ENCODE measurements around the gene PLSCR1. TPM values are rescaled to one million over a fixed set of nuclear protein-coding genes. Genes with fewer than 3 reads are reported as not detected.

Gene PLSCR1
- total RNA-seq, 1 experiment from 2014 or later: 52.7 TPM

DNA sequence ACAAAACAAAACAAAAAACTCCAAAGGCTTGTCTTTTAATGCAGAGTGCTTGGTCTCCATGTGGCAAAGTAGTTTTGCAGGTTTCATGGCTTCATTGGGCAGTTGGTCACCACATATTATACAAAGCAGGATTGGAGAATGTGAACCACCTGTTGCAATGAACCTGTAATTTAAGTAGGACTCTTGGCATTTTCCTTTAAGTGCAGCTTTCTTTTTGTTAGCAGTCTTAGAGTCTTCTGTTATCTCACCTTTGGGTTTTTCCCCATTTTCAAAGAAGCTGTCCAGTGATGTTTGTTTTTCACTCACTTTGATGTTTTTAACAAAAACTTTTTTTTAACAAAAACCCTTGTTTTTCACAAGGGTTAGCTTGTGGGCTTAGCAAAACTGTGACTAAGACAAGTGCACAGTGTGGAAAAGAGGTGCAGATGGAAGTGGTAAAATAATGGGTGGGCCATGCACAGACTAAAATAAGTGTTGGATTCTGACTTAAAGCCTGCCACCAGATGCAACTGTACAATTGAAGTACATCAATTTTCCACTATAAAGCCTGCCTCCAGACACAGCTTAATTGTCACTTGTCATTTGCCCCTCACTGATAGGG is 2.9 kb upstream of the PLSCR1 start:
- in situ Hi-C loops (cut with HindIII; ENCODE audit: low pct_unique_long_range_greater_than_20kb, low sequenced_read_pairs): no loop called here
- BruUV-seq (replicated peaks): no TSS peak
- CTCF ChIA-PET: no interaction called here

DNA sequence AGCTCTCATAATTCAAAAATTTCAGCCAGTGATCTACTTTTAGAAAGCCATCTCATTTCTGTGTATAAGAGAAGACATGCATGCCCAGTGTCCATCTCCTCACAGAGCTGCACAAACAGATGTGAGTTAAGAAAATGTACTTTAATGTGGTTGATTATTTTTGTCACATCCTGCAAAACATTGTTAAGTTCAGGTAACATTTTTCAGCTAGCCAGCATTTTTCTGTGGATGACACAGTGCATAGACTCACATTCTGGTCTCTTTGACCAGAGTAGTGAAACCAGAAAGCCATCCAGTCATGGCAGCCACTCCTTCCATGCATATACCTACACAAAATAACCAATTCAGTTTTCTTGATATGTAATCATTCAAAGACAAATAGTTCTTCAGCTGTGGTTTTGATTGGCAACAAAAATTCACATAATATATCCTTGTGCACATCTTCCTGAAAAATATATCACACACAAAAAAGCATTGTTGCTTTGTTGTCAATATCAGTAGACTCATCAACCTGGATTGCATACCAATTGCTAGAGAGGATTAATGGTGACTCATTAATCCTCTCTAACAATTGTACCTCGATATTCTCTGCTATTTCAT is 2.1 kb upstream of the PLSCR1 start:
- in situ Hi-C loops (cut with HindIII; ENCODE audit: low pct_unique_long_range_greater_than_20kb, low sequenced_read_pairs): no loop called here
- TF ChIP-seq TCF7L2 (IDR thresholded peaks at IDR 0.05; ENCODE audit: low read depth, low read length) (no peak), POLR2AphosphoS5 (IDR thresholded peaks at IDR 0.05; ENCODE audit: low read depth, low read length) (no peak), SIN3A (IDR thresholded peaks at IDR 0.05; ENCODE audit: borderline replicate concordance, insufficient read depth, low read depth, low read length) (no peak)
- TF ChIP-seq, protein P1, sequence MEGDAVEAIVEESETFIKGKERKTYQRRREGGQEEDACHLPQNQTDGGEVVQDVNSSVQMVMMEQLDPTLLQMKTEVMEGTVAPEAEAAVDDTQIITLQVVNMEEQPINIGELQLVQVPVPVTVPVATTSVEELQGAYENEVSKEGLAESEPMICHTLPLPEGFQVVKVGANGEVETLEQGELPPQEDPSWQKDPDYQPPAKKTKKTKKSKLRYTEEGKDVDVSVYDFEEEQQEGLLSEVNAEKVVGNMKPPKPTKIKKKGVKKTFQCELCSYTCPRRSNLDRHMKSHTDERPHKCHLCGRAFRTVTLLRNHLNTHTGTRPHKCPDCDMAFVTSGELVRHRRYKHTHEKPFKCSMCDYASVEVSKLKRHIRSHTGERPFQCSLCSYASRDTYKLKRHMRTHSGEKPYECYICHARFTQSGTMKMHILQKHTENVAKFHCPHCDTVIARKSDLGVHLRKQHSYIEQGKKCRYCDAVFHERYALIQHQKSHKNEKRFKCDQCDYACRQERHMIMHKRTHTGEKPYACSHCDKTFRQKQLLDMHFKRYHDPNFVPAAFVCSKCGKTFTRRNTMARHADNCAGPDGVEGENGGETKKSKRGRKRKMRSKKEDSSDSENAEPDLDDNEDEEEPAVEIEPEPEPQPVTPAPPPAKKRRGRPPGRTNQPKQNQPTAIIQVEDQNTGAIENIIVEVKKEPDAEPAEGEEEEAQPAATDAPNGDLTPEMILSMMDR (IDR thresholded peaks at IDR 0.05): no peak
- TF ChIP-seq, protein P2, sequence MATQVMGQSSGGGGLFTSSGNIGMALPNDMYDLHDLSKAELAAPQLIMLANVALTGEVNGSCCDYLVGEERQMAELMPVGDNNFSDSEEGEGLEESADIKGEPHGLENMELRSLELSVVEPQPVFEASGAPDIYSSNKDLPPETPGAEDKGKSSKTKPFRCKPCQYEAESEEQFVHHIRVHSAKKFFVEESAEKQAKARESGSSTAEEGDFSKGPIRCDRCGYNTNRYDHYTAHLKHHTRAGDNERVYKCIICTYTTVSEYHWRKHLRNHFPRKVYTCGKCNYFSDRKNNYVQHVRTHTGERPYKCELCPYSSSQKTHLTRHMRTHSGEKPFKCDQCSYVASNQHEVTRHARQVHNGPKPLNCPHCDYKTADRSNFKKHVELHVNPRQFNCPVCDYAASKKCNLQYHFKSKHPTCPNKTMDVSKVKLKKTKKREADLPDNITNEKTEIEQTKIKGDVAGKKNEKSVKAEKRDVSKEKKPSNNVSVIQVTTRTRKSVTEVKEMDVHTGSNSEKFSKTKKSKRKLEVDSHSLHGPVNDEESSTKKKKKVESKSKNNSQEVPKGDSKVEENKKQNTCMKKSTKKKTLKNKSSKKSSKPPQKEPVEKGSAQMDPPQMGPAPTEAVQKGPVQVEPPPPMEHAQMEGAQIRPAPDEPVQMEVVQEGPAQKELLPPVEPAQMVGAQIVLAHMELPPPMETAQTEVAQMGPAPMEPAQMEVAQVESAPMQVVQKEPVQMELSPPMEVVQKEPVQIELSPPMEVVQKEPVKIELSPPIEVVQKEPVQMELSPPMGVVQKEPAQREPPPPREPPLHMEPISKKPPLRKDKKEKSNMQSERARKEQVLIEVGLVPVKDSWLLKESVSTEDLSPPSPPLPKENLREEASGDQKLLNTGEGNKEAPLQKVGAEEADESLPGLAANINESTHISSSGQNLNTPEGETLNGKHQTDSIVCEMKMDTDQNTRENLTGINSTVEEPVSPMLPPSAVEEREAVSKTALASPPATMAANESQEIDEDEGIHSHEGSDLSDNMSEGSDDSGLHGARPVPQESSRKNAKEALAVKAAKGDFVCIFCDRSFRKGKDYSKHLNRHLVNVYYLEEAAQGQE (IDR thresholded peaks at IDR 0.05; ENCODE audit: insufficient read depth in 1 of 2, low read depth in 2 of 2, low read length in 1 of 2): no peak
- no peak for DNase-seq (ENCODE audit: low read depth, low spot score)
- Histone ChIP-seq H3K27ac (ENCODE audit: low read length) (no peak overlapping the region), H3K4me3 (ENCODE audit: low read depth in 2 of 2, low read length in 2 of 2) (no peak overlapping the region), H3K9me3 (ENCODE audit: control insufficient read depth, insufficient read depth, low read depth, low read length) (no peaks in the 10 kb centered on the region), H3K4me1 (ENCODE audit: control insufficient read depth, insufficient read depth, low read length) (peaks cover 12% of the 10 kb centered on the region), H3K27me3 (ENCODE audit: control insufficient read depth, insufficient read depth, low read length) (no peaks in the 10 kb centered on the region; the same call in 1 of the 2 replicates), H3K36me3 (ENCODE audit: control insufficient read depth, insufficient read depth, low read length) (no peaks in the 10 kb centered on the region)
- ATAC-seq: no peak
- no TSS peak for BruUV-seq (replicated peaks)
- intact Hi-C loops (cut with micrococcal nuclease; ENCODE audit: unreplicated experiment): no loop called here
- ChIA-PET POLR2A (no interaction called here), CTCF (no interaction called here)

More for the DNA sequence above, 2.9 kb upstream of the PLSCR1 start:
- ATAC-seq (no peak), DNase-seq (ENCODE audit: low read depth, low spot score) (no peak)
- no peak overlapping the region for H3K4me3 ChIP-seq (ENCODE audit: low read depth in 2 of 2, low read length in 2 of 2)
- peaks cover 10% of the 10 kb centered on the region for H3K4me1 ChIP-seq (ENCODE audit: control insufficient read depth, insufficient read depth, low read length)
- H3K9me3 ChIP-seq (ENCODE audit: control insufficient read depth, insufficient read depth, low read depth, low read length): no peaks in the 10 kb centered on the region
- intact Hi-C loops (cut with micrococcal nuclease; ENCODE audit: unreplicated experiment): no loop called here
- H3K36me3 ChIP-seq (ENCODE audit: control insufficient read depth, insufficient read depth, low read length): no peaks in the 10 kb centered on the region
- H3K27me3 ChIP-seq (ENCODE audit: control insufficient read depth, insufficient read depth, low read length): no peaks in the 10 kb centered on the region; the same call in 1 of the 2 replicates
- POLR2A ChIA-PET: no interaction called here
- no peak overlapping the region for H3K27ac ChIP-seq (ENCODE audit: low read length)
- TF ChIP-seq, protein P2 (IDR thresholded peaks at IDR 0.05; ENCODE audit: insufficient read depth in 1 of 2, low read depth in 2 of 2, low read length in 1 of 2): no peak
- TF ChIP-seq TCF7L2 (IDR thresholded peaks at IDR 0.05; ENCODE audit: low read depth, low read length): no peak
- no peak for TF ChIP-seq POLR2AphosphoS5 (IDR thresholded peaks at IDR 0.05; ENCODE audit: low read depth, low read length)
- TF ChIP-seq, protein P1 (IDR thresholded peaks at IDR 0.05): no peak
- no peak for TF ChIP-seq SIN3A (IDR thresholded peaks at IDR 0.05; ENCODE audit: borderline replicate concordance, insufficient read depth, low read depth, low read length)
